ENCODE results near the gene ATOH8.

DNA sequence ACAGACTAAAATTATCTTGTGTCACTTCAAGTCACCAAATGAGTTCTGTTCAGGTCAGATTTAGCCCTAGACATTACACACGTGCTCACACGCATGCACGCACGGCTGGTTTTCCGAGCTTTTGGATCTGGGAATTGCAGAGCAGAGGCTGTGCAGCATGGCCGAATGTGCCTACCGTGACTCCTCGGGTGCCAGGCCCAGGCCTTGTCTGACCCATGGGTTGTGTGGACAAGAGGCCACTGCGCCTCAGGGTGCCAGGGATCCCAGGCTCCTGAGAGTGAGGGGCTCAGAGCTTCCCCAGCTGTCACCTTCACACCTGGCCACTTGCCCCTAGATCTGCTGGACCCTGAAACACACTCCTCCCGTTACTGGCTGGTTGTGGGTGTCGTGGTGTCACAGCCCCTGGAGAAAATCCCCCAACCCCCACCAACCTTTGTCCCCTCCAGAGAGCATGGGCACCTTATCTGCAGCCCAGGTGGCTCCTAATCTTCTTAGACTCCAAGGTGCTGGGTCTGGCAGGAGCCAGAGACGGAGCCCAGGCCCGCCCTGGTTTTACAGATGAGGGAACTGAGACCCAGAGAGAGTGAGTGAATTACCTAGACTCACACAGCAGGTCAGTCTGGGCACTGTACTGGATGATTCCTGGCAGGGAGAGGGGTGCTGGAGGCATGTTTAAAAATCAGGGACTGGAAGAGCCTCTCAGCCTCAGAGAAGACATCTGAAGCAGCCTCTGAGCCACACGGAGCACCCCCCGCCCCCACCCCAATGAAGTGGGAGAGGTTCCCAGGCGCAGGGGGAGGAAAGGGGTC lies 56.8 kb downstream of the ATOH8 start:
- TF ChIP-seq YY1 (IDR thresholded peaks at IDR 0.05; ENCODE audit: insufficient read depth, insufficient read length) (no peak), SUZ12 (IDR thresholded peaks at IDR 0.05; ENCODE audit: extremely low read depth, insufficient read depth, insufficient read length) (no peak)

Measured in NT2/D1 (cell line).